Measurements from ENCODE around the gene TCOF1.

TCOF1 gene

DNA sequence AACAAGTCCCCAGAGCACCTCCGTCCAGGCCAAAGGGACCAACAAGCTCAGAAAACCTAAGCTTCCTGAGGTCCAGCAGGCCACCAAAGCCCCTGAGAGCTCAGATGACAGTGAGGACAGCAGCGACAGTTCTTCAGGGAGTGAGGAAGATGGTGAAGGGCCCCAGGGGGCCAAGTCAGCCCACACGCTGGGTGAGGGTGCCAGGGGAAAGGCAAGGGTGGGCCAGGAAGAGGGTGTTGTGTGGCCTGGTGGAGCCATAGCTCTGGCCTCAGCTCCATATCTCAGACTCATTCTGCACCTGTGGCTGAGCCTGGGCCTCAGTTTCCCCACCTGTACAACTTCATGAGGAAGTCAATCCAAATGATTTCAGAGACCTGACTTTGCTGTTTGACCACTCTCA is 34.5 kb downstream of the TCOF1 start:
- DNase-seq = no peak

DNA sequence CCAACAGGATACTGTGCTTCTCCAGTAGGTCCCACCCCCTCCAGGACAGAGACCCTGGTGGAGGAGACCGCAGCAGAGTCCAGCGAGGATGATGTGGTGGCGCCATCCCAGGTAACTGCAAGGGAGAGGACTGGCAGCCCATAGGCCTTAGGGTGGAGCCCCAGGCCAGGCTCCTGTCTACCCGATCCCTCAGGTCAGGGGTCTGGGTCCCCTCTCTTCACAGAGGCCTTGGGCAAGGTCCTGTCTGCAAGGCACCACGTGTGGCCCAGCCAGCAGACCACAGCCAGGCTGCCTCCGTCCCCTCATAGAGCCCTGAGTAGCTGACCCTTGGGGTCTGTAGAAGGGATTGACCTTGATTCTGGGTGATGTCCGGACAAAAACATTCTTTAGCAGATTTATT is 35.2 kb downstream of the TCOF1 start:
- no peak for DNase-seq

DNA sequence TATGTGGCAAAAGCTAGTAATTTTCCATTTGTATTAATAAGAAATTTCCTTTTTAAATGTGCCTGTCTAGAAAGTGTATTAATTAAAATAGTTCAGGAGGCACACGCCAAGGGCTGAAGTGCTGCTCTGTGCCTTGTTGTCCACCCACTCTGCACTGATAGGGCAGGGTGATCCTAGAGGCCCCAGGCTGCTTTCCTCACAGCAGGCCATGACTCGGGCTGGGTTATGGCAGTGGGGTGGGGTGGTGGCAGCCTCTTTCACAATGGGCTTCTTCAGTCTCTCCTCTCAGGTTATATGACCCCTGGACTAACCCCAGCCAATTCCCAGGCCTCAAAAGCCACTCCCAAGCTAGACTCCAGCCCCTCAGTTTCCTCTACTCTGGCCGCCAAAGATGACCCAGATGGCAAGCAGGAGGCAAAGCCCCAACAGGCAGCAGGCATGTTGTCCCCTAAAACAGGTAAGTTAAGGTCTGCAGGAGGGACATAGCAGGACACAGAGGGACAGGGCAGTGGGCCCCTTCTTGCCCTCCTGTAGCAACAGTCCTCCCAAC is 35.7 kb downstream of the TCOF1 start:
- no peak for DNase-seq

DNA sequence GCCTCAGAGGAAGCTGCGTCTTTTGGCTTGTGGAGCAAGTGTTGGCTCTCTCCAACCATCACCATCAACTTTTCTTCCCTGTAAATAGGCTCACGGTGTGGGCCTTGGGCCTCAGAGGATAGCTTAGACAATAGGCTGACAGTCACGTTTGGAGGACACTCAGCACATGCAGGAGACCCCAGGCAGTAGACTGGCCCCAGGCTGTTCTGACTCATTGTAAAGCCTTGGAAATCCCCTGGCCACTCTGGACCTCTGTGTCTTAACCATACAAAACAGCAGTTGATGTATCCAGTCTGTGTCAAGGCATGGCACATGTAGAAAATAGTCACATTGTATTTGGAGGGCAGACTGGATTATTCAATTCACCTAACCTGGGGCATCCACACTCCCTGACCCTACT is 36.6 kb downstream of the TCOF1 start:
- no peak for DNase-seq

DNA sequence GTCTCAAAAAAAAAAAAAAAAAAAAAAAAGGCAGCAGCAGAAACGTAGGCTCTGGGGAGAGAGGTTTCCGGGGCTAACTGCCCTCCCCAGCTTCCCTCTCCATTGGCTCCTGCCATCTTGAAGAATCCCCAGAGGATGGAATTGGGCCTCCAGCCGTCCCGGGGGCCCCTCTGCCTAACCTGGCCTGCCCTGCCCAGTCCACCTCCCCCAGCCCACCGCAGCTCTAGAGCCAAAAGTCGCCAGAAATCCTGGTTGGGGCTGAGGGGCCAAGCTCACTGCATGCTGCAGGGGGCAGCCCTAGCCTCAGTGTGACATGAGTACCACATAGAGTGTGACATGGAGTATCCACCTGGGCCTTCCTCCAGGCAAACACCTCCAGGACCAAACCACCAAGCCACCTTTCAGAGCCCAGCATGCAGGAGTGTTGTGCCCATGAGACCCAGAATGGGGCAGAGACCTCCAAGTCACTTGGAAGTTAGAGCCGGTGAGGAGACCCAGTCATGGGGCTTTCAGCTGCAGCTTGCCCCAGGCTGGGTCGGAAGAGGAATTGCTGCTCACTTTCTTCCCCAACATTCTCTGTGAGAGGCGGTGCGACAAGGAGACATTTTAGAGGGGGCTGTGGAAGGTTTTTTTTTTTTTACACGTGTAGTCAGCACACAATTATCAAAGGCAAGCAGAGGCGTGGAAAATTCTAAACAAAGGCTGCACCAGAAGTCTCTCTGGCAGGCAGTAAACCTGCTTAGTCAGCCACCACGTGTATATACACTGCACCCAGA is 37.6 kb downstream of the TCOF1 start:
- DNase-seq = no peak

DNA sequence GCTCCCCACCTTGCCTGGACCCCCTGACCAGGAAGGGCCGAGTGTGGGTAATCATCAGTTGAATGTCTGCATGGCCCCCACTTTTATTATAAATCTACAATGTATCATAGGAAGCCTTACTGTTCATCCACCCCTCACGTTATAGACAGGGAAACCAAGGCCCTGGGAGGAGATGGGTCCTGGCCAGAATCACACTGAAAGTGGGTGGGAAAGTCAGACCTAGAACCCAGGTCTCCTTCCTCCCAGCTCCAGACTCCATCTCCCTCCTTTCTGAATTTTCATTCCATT is 38.1 kb downstream of the TCOF1 start:
- DNase-seq = no peak

DNA sequence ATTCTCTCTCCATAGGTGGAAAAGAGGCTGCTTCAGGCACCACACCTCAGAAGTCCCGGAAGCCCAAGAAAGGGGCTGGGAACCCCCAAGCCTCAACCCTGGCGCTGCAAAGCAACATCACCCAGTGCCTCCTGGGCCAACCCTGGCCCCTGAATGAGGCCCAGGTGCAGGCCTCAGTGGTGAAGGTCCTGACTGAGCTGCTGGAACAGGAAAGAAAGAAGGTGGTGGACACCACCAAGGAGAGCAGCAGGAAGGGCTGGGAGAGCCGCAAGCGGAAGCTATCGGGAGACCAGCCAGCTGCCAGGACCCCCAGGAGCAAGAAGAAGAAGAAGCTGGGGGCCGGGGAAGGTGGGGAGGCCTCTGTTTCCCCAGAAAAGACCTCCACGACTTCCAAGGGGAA is 38.8 kb downstream of the TCOF1 start:
- DNase-seq = no peak

DNA sequence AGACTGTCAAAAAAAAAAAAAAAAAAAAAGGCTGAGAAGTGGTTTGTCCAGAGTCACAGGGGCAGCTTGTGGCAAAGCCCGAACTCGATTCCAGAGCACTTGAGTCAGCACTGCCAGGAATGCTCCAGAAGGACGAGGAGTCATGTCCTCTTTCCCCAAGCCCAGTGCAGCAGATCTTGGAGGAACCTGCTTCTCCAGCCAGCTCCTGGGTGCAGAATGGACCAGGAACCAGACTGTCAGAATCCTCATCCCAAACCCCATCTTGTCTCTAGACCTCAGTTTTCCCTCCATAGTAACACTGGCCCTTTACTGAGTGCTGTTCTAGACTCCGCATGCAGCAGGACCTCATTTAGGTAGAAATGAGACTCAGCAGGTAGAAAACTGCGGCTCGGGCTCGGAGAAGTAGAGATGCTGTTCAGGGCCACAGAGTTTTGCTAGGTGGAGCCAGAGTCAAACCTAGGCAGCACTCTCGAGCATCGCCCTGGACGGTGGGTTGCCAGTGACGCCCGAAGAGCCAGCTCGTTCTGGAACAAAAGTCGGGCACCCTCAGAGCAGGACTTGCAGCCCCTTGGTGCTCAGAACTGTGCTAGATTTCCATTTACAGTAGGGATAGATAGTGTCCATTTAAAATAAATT is 39.8 kb downstream of the TCOF1 start:
- DNase-seq = no peak

DNA sequence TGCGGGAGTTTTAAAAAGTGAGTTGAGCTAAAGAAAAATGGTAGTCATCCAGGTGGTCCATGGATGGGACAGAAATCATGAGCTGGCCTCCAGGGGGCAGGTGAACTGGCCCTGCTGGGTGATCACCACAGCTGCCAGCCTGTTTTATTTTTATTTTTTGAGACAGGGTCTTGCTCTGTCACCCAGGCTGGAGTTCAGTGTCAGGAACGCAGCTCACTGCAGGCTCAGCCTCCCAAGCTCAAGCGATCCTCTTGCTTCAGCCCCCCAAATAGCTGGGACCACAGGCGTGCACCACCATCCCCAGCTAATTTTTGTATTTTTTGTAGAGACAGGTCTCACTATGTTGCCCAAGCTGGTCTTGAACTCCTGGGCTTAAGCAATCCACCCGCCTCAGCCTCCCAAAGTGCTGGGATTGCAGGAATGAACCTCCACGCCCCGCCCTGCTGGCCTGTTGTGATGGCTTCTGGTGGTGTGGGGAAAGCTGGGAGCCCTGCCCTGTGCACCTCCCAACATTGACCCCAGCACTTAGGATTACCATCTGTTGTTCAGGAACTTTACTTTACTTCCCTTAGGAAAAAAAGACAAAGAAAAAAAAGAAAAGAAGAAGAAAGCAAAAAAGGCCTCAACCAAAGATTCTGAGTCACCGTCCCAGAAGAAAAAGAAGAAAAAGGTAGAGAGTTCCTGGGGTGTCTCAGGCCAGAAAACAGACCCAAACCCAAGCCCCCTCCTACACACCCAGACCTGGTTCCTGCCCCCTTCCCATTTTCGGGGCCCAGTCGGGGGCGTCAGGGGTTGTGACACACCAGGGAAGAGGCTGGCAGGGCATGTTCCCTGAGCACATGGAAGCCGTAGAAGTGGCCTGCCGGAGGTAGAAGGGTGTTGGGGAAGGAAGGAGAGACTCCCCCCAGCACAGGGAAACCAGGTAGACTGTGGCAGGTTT is 40.6 kb downstream of the TCOF1 start:
- no peak for DNase-seq

DNA sequence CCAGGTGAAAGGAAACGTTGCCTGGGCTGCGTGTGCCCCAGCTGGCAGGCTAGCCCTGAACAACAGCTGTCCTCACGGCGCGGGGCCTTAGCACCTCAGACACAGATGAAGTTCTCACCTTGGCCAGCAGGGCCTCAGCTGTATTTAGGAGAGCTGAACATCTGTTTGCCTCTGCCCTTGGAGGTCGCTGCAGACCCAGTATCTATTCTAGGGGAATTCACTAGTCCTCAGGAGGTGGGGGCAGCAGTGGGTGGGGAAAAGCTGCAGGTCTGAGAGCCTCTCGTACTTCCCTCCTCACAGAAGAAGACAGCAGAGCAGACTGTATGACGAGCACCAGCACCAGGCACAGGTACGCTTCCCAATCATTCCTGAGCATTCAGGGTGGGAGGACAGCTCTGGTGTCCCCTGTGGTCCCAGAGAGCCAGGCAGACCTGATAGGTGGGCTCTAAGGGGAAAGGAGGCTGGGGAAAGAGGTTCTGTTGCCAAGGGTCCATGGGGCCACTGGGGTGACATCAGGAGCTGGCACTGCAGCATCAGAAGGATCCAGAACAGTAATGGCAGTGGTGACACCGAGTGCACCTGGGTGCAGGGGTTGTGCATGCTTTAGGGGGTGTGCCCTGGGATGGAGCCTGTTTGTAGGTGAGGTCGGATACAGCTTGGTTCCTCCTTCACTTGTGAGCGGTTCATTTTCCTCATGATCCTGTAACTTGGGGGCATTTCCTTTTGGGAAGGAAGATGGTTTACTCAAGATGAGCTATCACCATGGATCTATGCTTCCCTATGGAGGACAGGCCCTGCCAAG is 41.4 kb downstream of the TCOF1 start:
- no peak for DNase-seq

DNA sequence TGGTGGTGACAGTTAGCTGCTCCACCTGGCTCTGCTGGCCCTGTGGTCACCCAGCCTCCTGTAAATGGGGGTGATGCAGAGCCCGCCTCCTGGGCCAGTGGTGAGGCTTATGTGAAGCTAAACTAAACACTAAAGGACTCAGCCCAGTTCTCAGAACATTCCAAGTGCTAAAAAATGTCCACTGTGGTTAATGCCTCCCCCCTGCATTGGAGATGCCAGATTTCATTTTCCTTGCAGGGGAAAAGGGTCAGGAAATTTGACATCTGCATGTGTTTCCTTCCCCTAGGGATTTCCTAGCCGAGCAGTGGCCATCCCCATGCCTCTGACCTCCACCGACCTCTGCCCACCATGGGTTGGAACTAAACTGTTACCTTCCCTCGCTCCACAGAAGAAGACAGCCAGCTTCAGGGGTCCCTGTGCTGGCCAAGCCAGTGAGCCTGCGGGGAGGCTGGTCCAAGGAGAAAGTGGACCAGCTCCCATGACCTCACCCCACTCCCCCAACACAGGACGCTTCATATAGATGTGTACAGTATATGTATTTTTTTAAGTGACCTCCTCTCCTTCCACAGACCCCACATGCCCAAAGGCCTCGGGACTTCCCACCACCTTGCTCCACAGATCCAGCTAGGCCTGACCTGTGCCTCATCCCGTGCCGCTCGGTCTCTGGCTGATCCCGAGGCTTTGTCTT is 42.2 kb downstream of the TCOF1 start:
- no peak for DNase-seq

DNA sequence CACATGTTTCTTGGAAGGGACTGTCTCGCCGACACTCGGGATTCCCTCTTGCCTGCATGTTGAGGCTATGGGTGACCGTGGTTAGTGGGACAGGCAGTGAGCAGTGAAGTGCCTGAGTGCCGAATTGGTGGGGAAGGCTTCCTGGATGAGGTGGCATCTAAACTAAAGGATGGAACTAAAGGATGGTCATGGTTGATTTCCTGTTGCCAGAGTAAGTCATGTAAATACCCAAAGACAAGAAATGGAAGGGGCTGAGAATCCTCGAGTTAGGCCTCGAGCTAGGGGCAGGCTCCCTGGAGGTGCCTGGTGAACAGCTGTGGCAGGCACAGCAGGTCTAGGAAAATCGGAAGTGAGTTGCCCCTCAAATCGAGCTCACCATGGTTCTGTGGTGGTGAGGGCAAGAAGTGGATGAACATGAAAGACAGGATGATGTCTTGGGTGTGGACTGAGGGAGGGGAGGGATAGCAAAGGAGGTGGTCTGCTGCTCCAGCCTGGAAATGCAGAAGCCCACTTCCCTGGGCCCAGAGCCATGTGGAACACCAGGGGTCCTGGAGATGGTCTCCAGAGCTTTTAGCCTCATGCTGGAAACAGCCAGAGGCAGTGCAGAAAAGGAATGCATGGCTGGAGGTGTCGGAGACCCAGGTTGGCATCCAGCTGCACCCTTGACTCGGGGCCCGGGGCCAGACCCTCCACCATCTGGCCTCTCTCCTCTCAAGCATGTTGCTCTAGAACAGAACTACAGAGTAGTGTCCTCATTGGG is 43.0 kb downstream of the TCOF1 start:
- DNase-seq = no peak

DNA sequence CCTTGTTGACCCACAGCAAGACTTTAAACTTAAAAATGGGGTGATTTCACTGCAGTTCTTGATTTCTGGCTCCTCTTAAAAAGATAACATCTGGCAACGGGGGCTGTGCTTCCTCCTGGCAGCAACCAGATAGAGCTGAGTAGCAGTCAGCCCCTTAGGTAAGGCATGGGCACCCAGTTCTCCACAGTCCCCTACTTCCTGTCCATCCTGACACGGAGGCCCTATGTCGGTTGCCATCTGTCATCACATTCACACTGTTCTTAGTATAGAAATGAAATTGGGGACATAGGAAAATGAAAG is 43.5 kb downstream of the TCOF1 start:
- DNase-seq = no peak

DNA sequence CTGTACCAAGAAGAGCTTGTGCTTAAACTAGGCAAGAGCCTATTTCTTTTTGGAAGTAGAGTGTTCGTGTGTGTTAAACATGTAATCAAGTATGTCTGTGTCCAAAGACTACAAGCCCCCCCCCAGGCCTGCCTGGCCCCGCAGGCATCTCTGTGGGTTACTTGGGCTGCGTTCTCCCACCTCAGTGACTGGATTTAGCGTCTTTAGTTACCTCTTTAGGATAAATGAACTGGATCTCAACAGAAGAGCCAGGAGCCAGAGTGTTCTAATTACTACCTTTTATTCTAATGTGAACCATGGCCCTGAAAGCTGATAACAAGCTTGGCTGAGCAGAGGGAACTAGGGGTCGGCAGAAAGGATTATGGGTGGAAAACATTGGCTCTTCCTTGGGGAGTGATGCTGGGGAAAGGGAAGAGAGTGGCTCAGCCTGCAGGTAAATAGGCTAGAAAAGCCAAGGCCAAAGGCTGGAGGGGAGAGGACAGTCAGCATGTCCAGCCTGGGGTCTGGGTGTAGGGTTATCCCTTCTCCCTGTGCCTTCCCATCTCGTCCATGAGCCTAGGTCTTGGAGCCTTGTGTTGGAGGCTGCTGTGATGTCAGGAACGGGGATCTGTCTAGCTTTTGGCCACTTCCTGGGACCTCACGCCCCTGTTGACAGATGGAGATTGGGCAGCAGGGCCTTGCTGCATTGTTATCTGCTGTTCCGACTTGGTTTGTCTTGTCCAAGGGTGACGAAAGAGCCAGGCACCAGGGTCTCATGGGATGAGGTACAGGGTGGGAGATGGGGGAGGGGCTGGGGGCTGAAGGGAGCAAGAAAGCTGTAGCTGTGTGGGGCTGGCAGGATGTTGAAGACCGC is 44.1 kb downstream of the TCOF1 start:
- no peak for DNase-seq

DNA sequence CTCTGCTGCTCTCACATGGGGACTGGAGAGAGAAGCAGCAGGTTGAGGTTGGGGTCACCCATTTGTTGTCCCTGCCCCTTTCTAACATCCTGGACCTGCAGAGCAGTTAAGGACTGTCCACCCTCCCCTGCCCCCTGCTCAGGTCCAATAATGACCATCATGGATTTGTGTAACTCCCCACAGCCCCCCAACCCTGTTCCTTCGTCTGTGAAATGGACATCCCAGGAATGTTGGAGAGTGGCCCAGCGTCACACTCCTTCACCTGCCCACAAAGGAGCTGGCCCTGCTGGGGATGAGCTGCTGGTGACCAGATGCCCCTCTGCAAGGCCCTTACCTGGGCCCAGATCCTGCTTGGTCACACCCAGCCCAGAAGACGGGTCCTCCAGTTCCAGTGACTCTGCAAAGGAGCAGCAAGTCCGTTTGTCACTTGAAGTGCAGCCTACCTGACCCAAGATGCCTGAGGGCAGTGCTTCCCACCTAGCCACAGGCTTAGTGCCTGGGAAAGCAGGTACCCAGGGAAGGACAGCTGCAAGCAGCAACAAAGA is 44.8 kb downstream of the TCOF1 start:
- no peak for DNase-seq

DNA sequence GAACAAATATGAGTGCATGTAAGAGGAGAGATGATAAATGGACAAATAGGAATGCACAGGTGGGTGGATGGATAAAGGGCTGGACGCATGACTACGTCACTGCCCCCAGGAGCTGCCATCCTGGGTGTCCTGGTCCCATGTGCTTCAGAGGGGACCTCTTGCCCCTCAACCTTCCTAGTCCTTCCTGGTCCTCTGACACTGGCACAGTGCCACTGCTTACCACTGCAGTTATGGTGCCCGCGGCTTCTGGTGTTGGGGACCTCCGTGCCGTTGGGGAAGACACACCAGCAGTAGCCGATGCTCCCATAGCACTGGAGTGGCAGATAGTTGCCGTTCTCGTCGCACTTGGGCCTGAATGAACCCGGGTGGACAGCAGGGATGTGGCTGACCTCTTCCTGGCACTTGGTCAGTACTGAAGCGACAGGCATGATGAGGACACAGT is 45.4 kb downstream of the TCOF1 start:
- DNase-seq = no peak

DNA sequence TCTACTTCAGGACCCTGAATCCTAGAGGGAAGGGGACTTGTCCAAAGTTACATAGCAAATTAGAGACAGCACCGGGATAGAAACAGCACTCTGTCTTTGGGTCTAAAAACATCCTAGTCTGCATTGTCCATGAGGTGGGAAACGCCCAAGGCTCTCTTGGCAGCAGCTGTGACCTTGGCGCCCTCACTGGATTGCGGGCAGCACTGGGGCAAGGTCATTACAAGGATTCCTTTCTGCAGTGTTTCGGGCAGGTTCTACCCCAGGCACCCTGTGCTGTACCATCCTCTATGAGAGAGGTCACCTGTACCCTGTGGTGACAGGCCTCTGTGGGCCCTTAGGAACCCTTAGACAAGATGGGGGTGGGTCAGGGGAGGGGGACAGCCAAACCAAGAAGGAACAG is 46.6 kb downstream of the TCOF1 start:
- no peak for DNase-seq

DNA sequence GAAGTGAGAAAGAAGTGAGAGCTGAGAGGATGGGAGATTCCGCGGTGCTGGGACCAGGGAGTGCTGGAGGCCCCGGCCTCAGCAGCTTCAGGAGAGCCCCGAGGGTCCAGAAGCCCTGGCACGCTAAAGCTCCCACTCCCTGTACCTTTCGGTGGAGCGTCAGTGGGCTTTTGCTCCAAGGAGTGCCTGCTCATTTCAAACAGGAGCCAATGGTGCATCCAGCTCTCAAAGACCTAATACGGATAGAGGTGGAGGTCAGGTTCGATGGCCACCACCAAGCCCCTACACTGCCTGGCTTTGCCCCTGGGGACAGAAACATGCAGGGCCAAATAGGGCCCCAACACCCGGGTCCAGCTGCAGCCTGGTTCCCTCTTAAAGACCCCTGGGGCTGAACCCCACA is 47.0 kb downstream of the TCOF1 start:
- DNase-seq = no peak

DNA sequence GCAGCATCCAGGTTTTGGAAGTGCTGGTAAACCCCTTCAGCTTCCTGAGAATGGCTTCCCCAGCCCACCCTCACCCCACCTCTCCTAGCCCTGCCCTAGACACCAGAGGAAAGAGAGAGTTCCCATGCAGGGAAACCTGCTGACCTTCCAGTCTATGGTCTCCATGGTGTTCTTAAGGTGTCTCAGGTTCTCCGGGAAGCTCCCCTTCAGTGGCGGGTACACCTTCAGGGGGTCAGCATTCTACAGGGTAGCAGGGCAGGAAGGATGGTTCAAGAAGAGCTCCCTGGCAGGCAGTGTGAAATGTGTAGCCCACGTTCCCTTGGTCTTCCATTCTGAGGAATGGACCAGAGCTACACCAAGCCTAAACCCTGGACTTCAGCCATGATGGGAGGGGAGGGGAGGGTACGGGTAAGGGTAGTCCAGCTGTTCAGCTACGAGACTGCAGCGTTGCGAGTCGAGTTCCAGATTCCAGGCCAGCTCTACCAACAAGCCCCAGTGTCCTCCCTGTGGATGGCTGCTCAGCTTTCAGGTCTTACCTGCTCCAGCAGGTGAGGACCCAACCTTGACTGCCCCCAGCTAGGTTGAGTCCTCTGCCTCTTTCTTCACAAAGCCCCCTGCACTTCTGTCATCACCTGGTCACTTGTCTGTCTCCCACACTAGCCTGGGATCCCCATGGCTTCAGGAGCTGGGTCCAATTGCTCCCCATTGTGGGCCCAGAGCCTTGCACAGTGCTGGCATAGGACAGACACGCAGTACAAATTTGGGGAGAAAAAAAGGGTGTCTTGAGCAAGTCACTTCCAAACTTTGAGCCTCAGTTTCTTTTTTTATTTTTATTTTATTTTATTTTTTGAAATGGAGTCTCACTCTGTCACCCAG is 47.7 kb downstream of the TCOF1 start:
- DNase-seq = no peak

Measured in central memory CD4-positive, alpha-beta T cell (primary cell).